Measurements from ENCODE around the gene ANKS1B.

- TF ChIP-seq EZH2 (IDR thresholded peaks at IDR 0.05; ENCODE audit: insufficient read depth, low read length) (no peak), CTCF (IDR thresholded peaks at IDR 0.05; ENCODE audit: insufficient read depth, low read depth, low read length) (no peak)
Observed at GRCh38 chr12:99852666-99853065, 132.1 kb downstream of the ANKS1B start.
